ENCODE data around the gene GAPDHS. TPM values are rescaled to one million over a fixed set of nuclear protein-coding genes. Genes with fewer than 3 reads are reported as not detected.

The GAPDHS gene
- total RNA-seq, 2 donors from 2014 or later, result 13.4 TPM; not detected in 1

DNA sequence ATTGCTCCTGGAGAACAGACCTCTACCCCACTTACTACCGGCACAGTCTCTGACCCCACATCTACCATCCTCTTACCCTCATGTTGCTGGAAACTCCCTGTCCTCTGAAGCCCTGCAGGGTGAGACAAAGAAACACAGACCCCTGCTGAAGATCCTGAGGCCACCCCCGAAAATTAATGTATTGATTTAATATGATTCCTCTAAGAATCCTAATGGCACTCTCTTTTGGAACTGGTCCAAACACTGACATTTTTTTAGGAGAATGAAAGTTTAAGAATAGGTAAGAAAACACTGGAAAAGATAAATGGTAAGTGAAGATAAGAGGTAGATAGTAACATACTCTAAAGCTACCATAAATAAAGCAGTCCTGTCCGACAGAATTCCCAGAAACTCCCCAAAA, 25.1 kb upstream of the GAPDHS start:
- H3K4me1 ChIP-seq (replicated peaks), result no peaks in the 10 kb centered on the region
- no peak overlapping the region for H3K4me3 ChIP-seq
- no peaks in the 10 kb centered on the region for H3K36me3 ChIP-seq
- no peak for TF ChIP-seq POLR2AphosphoS5 (IDR thresholded peaks at IDR 0.05)
- no peak for TF ChIP-seq POLR2A (IDR thresholded peaks at IDR 0.05)
- TF ChIP-seq, protein P1, sequence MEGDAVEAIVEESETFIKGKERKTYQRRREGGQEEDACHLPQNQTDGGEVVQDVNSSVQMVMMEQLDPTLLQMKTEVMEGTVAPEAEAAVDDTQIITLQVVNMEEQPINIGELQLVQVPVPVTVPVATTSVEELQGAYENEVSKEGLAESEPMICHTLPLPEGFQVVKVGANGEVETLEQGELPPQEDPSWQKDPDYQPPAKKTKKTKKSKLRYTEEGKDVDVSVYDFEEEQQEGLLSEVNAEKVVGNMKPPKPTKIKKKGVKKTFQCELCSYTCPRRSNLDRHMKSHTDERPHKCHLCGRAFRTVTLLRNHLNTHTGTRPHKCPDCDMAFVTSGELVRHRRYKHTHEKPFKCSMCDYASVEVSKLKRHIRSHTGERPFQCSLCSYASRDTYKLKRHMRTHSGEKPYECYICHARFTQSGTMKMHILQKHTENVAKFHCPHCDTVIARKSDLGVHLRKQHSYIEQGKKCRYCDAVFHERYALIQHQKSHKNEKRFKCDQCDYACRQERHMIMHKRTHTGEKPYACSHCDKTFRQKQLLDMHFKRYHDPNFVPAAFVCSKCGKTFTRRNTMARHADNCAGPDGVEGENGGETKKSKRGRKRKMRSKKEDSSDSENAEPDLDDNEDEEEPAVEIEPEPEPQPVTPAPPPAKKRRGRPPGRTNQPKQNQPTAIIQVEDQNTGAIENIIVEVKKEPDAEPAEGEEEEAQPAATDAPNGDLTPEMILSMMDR (IDR thresholded peaks at IDR 0.05), result no peak
- no peak overlapping the region for H3K27ac ChIP-seq
- no peaks in the 10 kb centered on the region for H3K9me3 ChIP-seq
- DNase-seq (ENCODE audit: low spot score), result no peak
- H3K27me3 ChIP-seq (replicated peaks; ENCODE audit: insufficient read depth), result no peaks in the 10 kb centered on the region
- WGBS, result 91% methylated on average over 3 of the region's 3 CpGs
- intact Hi-C loops (cut with DNase I), result no loop called here

DNA sequence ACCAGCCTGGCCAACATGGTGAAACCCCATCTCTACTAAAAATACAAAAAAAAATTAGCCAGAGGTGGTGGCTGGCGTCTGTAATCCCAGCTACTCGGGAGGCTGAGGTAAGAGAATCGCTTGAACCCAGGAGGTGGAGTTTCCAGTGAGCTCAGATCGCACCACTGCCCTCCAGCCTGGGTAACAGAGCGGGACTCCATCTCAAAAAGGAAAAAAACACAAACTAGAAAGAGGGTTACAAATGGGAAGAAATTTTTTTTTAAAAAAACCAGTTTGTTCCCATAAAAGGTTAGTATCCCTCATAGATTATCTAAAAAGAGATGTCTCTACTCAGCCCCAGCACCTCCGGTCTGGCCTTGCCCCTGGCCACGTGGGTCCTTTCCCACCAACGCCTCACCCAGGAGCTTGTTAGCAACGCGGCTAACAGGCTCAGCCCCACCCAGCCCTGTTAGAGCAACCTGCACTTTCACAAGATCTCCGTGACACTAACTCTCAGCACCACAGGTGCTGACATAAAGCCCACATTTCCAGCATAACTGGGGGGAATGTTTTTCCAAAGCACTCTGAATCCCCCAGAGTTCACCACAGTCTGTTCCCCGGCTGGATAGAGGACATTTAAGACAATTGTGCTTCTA, 24.1 kb upstream of the GAPDHS start:
- DNase-seq (ENCODE audit: low spot score), result peak; percentile 57
- TF ChIP-seq POLR2A (IDR thresholded peaks at IDR 0.05), result peak; percentile 64
- TF ChIP-seq, protein P1 (IDR thresholded peaks at IDR 0.05), result no peak
- peak; percentile 25 for TF ChIP-seq POLR2AphosphoS5 (IDR thresholded peaks at IDR 0.05)
- H3K27me3 ChIP-seq (replicated peaks; ENCODE audit: insufficient read depth), result peaks cover under 1% of the 10 kb centered on the region
- H3K9me3 ChIP-seq, result no peaks in the 10 kb centered on the region
- H3K36me3 ChIP-seq, result no peaks in the 10 kb centered on the region
- no peaks in the 10 kb centered on the region for H3K4me1 ChIP-seq (replicated peaks)
- WGBS, result 24% methylated on average over 12 of the region's 12 CpGs
- H3K4me3 ChIP-seq, result peak overlapping the region; percentile 28 to 41
- H3K27ac ChIP-seq, result peak overlapping the region; percentile 67 to 75
- intact Hi-C loops (cut with DNase I), result no loop called here

DNA sequence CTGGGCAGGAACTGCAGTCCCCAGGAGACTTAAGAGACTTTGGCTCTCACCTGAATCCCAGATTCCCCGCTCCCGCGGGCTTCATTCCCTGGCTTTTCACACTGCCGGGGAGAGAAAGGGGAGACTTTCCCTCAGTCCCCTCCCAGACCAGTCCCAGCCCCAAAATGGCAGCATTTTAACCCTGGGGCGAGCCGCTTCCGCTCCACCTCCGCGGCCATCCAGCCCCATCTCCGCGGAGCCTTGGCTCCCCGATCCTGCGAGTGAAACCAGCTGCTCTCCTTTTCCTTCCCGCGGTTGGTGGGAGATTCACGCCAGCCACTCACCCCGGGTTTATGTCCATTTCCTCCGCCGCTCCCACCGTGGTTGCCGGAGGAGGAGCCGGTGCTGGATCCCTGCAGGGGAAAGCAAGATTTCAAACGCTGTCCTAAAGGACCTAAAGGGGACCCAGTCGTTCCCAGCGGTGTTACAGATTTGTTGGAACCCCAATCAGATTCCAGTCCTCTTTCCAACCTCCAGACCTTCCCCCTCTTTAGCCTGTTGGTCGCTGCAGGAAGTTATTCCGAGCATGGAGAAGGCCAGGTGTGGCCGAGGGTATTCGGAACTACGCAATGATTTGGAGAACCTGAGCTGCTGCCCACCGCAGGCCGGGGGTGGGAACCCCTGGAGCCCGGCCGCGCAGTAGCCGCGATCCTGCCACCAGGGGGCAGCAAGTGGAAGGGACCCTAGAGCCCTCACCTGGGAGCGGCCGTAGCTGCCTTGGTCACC, 23.2 kb upstream of the GAPDHS start:
- peak; percentile 65 for TF ChIP-seq POLR2AphosphoS5 (IDR thresholded peaks at IDR 0.05)
- peak; percentile 64 for TF ChIP-seq POLR2A (IDR thresholded peaks at IDR 0.05)
- TF ChIP-seq, protein P1 (IDR thresholded peaks at IDR 0.05), result peak; percentile 82 to 97 (median 92)
- Histone ChIP-seq H3K36me3 (no peaks in the 10 kb centered on the region), H3K9me3 (no peaks in the 10 kb centered on the region), H3K4me1 (replicated peaks) (no peaks in the 10 kb centered on the region), H3K27me3 (replicated peaks; ENCODE audit: insufficient read depth) (peaks cover 4% of the 10 kb centered on the region), H3K4me3 (peak overlapping the region; percentile 28 to 41), H3K27ac (peak overlapping the region; percentile 67 to 75)
- under 1% methylated on average over 39 of the region's 39 CpGs for WGBS
- peak; percentile 84 for DNase-seq (ENCODE audit: low spot score)
- intact Hi-C loops (cut with DNase I), result no loop called here

DNA sequence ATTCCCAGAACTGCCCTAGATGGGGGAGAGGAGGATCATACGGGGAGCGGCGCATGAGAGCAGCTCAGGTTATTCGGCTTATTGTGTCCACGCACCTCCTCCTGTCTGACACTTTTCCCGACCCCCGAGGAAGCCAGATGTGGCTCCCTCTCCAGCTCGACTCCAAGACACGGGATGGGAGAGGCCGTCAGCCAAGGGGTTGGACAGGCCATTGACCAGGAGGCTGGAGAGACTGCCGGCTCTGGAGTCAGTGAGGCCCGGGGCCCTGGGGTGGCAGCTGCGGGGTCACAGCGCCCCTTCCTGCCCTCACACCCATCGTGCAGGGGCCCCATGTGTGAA, 22.7 kb upstream of the GAPDHS start:
- H3K36me3 ChIP-seq, result no peaks in the 10 kb centered on the region
- H3K9me3 ChIP-seq, result no peaks in the 10 kb centered on the region
- H3K27me3 ChIP-seq (replicated peaks; ENCODE audit: insufficient read depth), result peaks cover 4% of the 10 kb centered on the region
- peak overlapping the region in 1 of 2 donors; percentile 75 for H3K27ac ChIP-seq
- intact Hi-C loops (cut with DNase I), result no loop called here
- no peak for DNase-seq (ENCODE audit: low spot score)
- no peaks in the 10 kb centered on the region for H3K4me1 ChIP-seq (replicated peaks)
- TF ChIP-seq, protein P1 (IDR thresholded peaks at IDR 0.05), result no peak
- TF ChIP-seq POLR2AphosphoS5 (IDR thresholded peaks at IDR 0.05), result no peak
- no peak for TF ChIP-seq POLR2A (IDR thresholded peaks at IDR 0.05)
- WGBS, result 19% methylated on average over 11 of the region's 15 CpGs
- H3K4me3 ChIP-seq, result peak overlapping the region in 1 of 2 donors; percentile 41
